NCI-H524 (cell line): ENCODE measurements around the gene OR5AK2.
"Not testable (repeated sequence)": the region's sequence is repeated elsewhere in the genome, so short reads cannot be mapped to it uniquely, and the experiment has no call there.

Source experiments
- DNase-seq, 2 experiments: peaks; one replicate each; lab custom pipeline; 2025; lab: John Stamatoyannopoulos, UW

Gene OR5AK2

GRCh38 chr11:56988614-56989013 is at the start of gene OR5AK2:
TSS of gene OR5AK2 (plus strand) at chr11:56988914. CDS start at chr11:56988914, 0 bp downstream.
- no peak for DNase-seq

- DNase-seq, result not testable (repeated sequence)
Measured at GRCh38 chr11:56945526-56945925, 43.2 kb upstream of the OR5AK2 start.

DNA sequence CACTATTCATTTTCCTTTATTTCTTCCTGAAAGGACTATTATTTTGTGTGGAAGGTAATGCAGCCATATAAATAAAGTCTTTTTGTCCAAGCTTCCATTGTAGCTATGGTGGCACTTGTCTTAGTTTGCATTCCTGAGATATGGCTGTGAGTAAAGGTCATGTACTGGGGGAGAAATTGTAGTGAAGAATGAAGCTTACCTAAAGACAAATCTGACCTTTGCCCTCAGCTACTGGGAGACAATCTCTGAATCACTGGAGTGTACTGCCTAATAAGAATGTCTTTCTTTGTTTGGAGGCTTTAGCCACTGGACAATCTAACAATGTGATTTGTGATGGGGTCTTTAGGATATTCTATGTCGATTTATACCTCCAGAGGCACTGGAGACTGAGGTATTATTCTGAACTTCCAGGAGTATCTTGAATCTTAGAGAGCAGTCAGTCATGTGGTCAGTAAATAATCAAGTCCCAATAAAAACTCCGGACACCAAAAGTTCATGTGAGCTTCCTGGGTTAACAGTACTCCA is 39.7 kb upstream of the OR5AK2 start:
- no peak for DNase-seq

DNA sequence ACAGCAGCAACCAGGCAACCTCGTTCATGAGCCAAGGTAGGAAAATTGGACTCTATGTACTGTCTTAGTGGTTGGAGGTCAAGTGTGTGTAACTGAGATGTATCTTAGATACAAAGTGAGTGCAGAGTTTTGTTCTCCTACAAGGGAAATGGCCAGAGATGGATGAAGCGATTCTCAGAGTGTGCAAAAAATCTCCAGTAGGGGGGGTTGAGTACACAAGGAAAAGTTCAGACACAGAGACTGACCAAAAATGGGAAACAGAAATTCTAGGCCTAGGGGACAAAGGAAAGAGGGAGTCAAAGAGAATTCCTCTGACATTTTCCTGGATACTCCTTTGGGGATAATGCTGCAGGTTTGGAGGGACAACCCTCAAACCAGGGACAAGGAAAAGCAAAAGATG is 38.2 kb upstream of the OR5AK2 start:
- DNase-seq, result no peak

- not testable (repeated sequence) for DNase-seq
Measured at GRCh38 chr11:56953907-56954306, 34.8 kb upstream of the OR5AK2 start.

- DNase-seq, result no peak
Measured at GRCh38 chr11:56961609-56962008, 27.1 kb upstream of the OR5AK2 start.

DNA sequence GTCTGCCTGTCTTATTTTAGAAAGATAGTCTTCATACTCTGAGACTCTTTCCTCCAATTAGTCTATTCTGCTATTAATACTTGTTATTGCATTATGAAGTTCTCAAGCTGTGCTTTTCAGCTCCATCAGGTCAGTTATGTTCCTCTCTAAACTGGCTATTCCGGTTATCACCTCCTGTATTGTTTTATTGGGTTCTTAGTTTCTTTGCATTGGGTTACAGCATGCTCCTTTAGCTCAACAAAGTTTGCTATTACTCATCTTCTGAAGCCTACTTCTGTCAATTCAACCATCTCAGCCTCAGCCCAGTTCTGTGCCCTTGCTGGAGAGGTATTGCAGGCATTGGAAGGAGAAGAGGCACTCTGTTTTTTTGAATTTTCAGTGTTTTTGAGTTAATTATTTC is 21.0 kb upstream of the OR5AK2 start:
- DNase-seq, result no peak

DNA sequence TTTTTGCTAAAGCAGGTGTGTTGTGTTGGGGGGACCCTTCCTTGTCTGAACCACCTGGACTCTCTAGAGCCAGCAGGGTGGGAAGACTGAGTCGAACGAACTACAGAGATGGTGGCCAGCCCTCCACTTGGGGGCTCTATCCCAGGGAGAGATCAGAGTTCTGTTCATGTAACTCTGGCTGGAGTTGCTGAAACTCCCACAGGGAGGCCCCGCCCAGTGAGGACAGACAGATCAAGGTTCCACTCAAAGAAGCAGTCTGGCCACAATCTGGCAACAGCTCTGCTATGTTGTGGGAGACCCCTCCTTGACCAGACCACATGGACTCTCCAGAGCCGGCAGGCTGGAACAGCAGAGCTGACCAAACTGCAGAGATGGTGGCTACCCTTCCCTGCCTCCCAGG is 20.2 kb upstream of the OR5AK2 start:
- no peak for DNase-seq

GRCh38 chr11:56977314-56977713 is 11.4 kb upstream of the OR5AK2 start:
- DNase-seq, result no peak

- DNase-seq, result no peak
Measured at GRCh38 chr11:56990702-56991101, 2.0 kb downstream of the OR5AK2 start.

GRCh38 chr11:56994532-56994931 is 5.8 kb downstream of the OR5AK2 start:
- no peak for DNase-seq

- DNase-seq, result no peak
Measured at GRCh38 chr11:57001674-57002401, 13.1 kb downstream of the OR5AK2 start.

DNA sequence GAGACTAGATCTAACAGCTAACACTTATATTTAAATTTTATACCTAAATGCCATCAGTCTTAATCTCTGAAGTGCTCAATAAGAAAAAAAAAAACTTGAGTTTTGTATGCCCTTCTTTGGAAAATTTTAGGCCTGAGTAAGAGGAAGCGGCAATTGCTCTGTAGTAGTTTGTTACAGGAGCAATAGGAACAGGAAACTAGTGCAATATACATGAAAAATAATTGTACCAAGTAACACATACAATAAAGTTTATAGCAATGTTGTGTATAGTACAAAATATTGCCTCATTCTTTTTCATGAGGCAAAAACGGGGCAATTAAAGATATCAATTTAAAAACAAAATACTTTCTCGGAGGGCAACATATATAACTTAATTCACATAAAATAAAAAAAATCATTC is 19.7 kb downstream of the OR5AK2 start:
- no peak for DNase-seq

DNA sequence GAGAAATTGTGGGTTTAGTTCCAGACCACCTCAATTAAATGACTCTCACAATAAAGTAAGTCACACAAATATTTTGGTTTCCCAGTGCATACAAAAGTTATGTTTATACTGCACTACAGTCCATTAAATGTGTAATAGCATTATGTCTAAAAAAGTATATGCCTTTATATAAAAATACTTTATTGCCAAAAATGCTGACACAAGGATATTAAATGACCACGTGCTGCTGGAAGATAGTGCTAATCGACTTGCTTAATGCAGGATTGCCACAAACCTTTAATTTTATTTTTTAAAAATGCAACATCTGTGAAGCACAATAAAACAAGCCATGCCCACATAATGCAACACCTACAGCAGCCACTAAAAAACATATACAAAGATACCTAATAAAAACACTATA is 27.0 kb downstream of the OR5AK2 start:
- DNase-seq, result no peak

DNA sequence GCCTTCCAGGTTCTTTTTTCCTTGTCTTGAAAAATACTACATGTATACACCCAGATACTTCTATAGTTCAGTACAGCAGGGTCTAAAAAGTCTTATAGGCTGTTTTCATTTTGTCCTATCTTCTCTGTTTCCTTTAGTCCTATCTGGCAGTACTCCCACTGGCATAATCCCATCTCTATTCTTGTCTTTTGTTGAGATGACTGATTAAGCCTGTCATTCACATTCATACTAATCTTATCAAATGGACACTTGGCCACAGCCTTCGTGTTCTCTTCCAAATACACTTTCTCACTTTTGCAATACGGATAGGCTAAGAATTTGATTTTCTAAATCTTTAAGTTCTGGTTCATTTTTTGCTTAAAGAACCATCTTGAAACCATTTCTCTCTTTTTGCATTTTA is 42.8 kb downstream of the OR5AK2 start:
- DNase-seq, result no peak
